HUES64 (cell line): ENCODE data around the gene ZNF619.

Experiments used
- H3K27ac ChIP-seq: 2 replicates; pipeline ENCODE4 v1.7.0; 2013; ENCODE audit warnings: low read depth, low read length, inconsistent platforms
- H3K27me3 ChIP-seq: 2 replicates; pipeline ENCODE4 v1.6.1; 2013; ENCODE audit warnings: mild to moderate bottlenecking, low read length; ENCODE audit not compliant: insufficient read depth
- H3K36me3 ChIP-seq: 2 replicates; pipeline ENCODE4 v1.6.1; 2013; ENCODE audit warnings: mild to moderate bottlenecking, low read length; ENCODE audit not compliant: insufficient read depth
- H3K4me1 ChIP-seq: 2 replicates; pipeline ENCODE4 v1.6.1; 2013; ENCODE audit warnings: mild to moderate bottlenecking, low read length, moderate library complexity; ENCODE audit not compliant: insufficient read depth
- H3K4me3 ChIP-seq: 2 replicates; pipeline ENCODE4 v1.5.1; 2013; ENCODE audit warnings: mild to moderate bottlenecking, low read length, moderate library complexity
- H3K9ac ChIP-seq: 2 replicates; pipeline ENCODE4 v1.6.1; 2013; ENCODE audit warnings: mild to moderate bottlenecking, low read depth, low read length
- H3K9me3 ChIP-seq: 2 replicates; pipeline ENCODE4 v1.6.1; 2013; ENCODE audit warnings: low read depth, low read length; ENCODE audit not compliant: insufficient read depth
- WGBS: fragments of 150-250, 120-280 bp; methylation state at CpG from one replicate; pipeline ENCODE4 v1.1.7; 2013; ENCODE audit warnings: missing lambda C conversion rate; 5-methylcytosine and 5-hydroxymethylcytosine counted together

Gene ZNF619

DNA sequence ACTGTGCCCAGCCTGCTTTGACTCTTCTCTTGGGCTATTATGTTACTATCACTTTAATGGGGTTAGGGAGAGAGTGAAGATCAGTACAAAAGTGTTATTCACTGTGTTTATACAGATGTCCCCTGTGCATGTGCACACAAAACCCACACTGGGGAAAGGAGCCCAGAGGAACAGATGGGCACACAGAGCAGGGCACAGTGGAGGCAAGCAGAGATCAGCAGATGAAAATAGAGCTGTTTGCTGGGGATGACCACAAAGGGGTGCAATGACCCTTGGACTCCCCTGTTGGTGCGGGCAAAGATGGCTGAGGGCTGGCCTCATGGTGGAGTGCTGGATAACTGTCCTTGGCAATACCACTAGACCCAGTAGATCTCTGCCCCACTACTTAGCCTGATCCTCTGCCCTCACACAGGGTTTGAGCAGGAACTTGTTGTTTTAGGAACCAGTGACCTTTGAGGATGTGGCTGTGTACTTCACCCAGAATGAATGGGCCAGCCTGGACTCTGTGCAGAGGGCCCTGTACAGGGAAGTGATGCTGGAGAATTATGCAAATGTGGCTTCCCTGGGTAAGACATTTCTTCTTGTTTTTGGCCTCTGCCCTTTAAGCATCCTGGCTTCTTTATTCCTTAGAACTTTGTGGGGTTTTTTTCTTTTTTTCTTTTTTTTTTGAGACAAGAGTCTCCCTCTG lies 34.3 kb downstream of the ZNF619 start:
- Histone ChIP-seq H3K9ac (no peak overlapping the region), H3K27me3 (no peaks in the 10 kb centered on the region)

DNA sequence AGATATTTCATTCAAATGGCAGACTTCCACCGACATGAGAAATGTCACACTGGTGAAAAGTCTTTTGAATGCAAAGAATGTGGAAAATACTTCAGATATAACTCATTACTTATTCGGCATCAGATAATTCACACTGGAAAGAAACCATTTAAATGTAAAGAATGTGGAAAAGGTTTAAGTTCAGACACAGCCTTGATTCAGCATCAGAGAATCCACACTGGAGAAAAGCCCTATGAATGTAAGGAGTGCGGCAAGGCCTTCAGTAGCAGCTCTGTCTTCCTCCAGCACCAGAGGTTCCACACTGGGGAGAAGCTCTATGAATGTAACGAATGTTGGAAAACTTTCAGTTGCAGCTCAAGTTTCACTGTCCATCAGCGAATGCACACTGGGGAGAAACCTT lies 39.3 kb downstream of the ZNF619 start:
- WGBS, result 97% methylated on average over 3 of the region's 5 CpGs
- Histone ChIP-seq H3K9me3 (no peaks in the 10 kb centered on the region), H3K27me3 (no peaks in the 10 kb centered on the region), H3K4me3 (no peak overlapping the region), H3K36me3 (peaks cover 56% of the 10 kb centered on the region), H3K27ac (no peak overlapping the region), H3K4me1 (no peaks in the 10 kb centered on the region), H3K9ac (no peak overlapping the region)

More for the DNA sequence above, 34.3 kb downstream of the ZNF619 start:
- 97% methylated on average over 1 of the region's 1 CpG for WGBS
- Histone ChIP-seq H3K36me3 (peaks cover 70% of the 10 kb centered on the region), H3K9me3 (no peaks in the 10 kb centered on the region), H3K4me3 (no peak overlapping the region), H3K27ac (no peak overlapping the region), H3K4me1 (0 out of 2 replicates have a peak, but pooled peaks cover 5% of the 10 kb centered on the region)

DNA sequence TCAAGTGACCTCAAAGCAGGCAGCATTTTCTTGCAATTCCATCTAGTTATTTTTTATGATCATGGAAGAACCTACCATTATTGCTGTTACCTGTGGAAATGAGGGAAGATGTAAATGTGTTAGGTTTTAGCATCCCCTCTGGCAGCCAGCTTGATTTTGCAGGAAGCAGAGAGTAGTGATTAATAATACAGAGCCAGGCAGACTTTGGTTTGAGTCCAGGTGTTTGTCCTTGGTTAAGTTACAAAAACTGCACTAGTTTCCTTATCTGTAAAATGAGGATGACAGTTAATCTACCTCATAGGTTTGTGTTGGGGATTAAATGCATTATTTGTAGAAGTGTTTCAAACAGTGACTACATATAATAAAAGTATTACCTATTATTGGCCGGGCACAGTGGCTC lies 41.1 kb downstream of the ZNF619 start:
- Histone ChIP-seq H3K27me3 (no peaks in the 10 kb centered on the region), H3K9ac (no peak overlapping the region), H3K9me3 (no peaks in the 10 kb centered on the region), H3K27ac (no peak overlapping the region), H3K4me3 (no peak overlapping the region), H3K36me3 (peaks cover 40% of the 10 kb centered on the region), H3K4me1 (no peaks in the 10 kb centered on the region)
- WGBS, result 100% methylated on average over 1 of the region's 1 CpG

DNA sequence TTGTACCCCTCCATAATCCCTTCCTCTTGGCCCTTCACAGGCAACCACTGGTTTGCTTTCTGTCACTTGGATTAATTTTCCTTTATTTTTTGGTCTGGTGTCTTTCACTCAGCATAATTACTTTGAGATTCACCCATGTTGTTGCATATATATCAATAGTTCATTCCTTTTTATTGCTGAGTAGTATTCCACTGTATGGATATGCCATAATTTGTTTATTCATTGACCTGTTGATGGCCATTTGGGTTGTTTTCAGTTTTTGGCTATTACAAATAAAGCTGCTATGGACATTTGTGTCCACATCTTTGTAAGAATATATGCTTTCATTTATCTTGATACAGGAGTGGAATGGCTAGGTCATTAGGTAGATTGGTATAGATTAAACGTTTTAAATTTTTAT lies 41.9 kb downstream of the ZNF619 start:
- no peaks in the 10 kb centered on the region for H3K27me3 ChIP-seq
- peaks cover 1% of the 10 kb centered on the region for H3K4me1 ChIP-seq
- no peak overlapping the region for H3K9ac ChIP-seq
- H3K4me3 ChIP-seq, result no peak overlapping the region
- WGBS, result 91% methylated on average over 1 of the region's 1 CpG
- H3K9me3 ChIP-seq, result no peaks in the 10 kb centered on the region
- peaks cover 39% of the 10 kb centered on the region for H3K36me3 ChIP-seq
- H3K27ac ChIP-seq, result no peak overlapping the region

DNA sequence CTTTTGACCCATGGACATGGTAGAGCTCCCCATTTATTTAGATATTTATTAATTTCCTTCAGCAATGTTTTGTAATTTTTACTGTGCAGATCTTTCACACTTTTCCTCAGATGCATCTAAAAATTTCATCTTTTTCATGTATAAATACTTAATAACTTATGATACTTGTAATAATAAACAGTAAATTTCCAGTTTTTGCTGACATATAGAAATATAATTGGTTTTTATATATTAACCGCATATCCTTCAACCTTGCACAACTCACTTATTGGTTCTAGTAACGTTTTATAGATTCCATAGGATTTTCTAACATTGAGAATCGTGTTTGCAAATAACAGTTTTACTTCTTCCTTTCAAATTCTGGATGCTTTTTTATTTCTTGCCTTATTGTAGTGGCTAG lies 44.3 kb downstream of the ZNF619 start:
- H3K9me3 ChIP-seq, result no peaks in the 10 kb centered on the region
- H3K27me3 ChIP-seq, result no peaks in the 10 kb centered on the region
- no peak overlapping the region for H3K27ac ChIP-seq
- H3K9ac ChIP-seq, result no peak overlapping the region
- H3K4me3 ChIP-seq, result no peak overlapping the region
- peaks cover 11% of the 10 kb centered on the region for H3K4me1 ChIP-seq
- WGBS, result 98% methylated on average over 3 of the region's 3 CpGs
- H3K36me3 ChIP-seq, result peaks cover 16% of the 10 kb centered on the region

DNA sequence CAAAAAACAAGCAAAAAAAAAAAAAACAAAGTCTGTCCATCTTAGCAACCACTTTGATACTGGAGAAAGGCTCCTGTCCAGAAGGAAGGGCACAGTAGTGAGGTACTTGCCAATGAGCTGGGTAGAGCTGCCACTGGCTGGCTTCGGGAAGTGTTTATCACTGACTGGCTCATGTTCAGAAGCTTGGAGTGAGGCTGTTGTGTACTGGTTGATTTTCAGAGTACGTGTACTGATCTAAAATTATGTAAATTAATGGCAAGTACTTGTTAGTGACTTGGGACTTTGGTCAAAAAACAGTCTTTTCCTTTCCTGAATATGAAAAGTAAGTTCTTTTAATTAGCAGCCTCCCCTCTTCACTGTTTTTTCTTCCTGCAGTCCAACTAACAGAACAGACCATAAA lies 46.9 kb downstream of the ZNF619 start:
- Histone ChIP-seq H3K27ac (peak overlapping the region; percentile 77; the same call in 1 of the 2 replicates), H3K9ac (peak overlapping the region; percentile 86), H3K4me3 (peak overlapping the region; percentile 70), H3K27me3 (no peaks in the 10 kb centered on the region), H3K36me3 (peaks cover 22% of the 10 kb centered on the region), H3K9me3 (no peaks in the 10 kb centered on the region), H3K4me1 (peaks cover 11% of the 10 kb centered on the region)
- 92% methylated on average over 2 of the region's 2 CpGs for WGBS

DNA sequence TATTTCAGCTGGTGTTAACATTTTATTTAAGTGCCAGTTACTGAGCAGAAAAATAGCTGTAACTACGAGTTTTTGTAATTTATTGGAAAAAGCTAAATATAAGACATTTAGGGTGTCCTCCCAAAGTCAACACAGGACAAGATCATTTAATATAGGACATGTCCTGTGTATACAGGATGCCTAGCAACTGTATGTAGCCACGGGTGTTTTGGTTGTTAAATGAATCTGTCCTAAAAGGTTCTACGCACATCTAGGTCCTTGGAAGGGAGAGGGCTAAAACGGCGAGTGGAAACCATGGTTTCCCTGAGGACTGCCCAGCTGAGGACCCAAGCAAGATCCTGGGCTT lies 47.3 kb downstream of the ZNF619 start:
- Histone ChIP-seq H3K27ac (peak overlapping the region; percentile 77), H3K36me3 (peaks cover 26% of the 10 kb centered on the region), H3K27me3 (no peaks in the 10 kb centered on the region), H3K4me3 (peak overlapping the region; percentile 70), H3K9ac (peak overlapping the region; percentile 86), H3K4me1 (peaks cover 11% of the 10 kb centered on the region), H3K9me3 (no peaks in the 10 kb centered on the region)
- 44% methylated on average over 5 of the region's 5 CpGs for WGBS

DNA sequence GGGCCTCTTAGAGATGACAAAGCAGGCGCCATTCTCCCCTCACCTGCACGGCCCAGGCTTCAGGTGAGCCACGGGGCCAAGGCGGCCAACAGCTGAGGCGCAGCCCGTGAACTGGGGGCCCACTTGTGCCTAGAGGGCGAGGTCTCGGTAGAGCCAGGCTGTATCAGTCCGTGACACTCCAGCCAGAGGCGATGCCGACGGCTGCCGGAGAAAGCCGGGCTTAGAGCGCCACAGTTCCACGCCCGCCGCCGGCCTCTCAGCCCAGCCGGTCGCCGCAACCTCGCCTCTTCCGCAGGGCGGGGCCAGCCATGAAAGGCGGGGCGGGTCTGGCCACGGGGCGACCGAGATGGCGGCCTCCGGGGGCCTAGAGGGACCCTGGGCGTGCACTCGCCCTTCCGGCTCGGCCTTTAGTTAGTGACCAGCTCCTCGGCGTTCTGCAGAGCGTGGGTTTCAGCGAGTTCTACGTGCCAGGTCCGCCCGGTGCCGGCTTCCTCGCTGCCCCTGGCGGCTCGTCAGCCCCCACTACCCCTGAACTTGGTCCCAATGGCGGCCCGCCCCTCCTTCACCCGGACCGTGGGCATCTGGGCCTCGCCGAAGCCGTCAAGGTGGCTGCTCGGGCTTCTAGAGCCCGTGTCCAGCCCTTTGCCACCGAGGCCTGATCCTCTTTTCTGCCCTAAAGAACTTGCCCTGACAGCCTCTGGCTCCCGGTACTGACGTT lies 47.8 kb downstream of the ZNF619 start, which contains the start of gene ZNF621:
Gene ZNF621 (plus strand): TSS at position 393 of the 718 bp plus-strand sequence. CDS start 881 bp downstream, outside the sequence.
- Histone ChIP-seq H3K4me1 (peaks cover 11% of the 10 kb centered on the region), H3K27ac (peak within 1 kb of the TSS; percentile 77), H3K27me3 (no peaks in the 10 kb centered on the region), H3K4me3 (peak within 1 kb of the TSS; percentile 70), H3K9me3 (no peaks in the 10 kb centered on the region), H3K9ac (peak within 1 kb of the TSS; percentile 86), H3K36me3 (peaks cover 30% of the 10 kb centered on the region)
- 1% methylated on average over 59 of the region's 59 CpGs for WGBS

DNA sequence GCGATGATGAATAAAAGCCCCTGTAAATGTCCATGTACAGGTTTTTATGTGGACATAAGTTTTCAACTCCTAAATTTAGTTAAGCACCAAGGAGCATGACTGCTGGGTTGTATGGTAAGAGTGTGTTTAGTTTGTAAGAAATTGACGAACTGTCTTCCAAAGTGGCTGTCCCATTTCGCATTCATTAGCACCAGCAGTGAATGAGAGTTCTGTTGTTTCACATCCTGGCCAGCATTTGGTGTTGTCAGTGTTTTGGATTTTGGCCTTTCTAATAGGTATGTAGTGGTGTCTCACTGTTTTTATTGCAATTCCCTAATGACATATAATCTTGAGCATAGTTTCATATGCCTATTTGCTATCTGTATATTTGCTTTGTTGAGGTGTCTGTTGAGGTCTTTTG lies 51.5 kb downstream of the ZNF619 start:
- Histone ChIP-seq H3K9me3 (0 out of 2 replicates have a peak, but pooled peaks cover 9% of the 10 kb centered on the region), H3K36me3 (peaks cover 67% of the 10 kb centered on the region), H3K4me3 (no peak overlapping the region), H3K27me3 (no peaks in the 10 kb centered on the region), H3K9ac (no peak overlapping the region), H3K4me1 (peaks cover 11% of the 10 kb centered on the region), H3K27ac (no peak overlapping the region)
- 98% methylated on average over 3 of the region's 3 CpGs for WGBS

DNA sequence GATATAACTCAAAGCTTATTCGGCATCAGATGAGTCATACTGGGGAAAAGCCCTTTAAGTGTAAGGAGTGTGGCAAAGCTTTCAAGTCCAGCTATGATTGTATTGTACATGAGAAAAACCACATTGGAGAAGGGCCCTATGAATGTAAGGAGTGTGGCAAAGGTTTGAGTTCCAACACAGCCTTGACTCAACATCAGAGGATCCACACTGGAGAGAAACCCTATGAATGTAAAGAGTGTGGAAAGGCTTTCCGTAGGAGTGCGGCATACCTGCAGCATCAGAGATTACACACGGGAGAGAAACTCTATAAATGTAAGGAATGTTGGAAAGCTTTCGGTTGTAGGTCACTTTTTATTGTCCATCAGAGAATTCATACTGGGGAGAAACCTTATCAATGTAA lies 55.3 kb downstream of the ZNF619 start:
- Histone ChIP-seq H3K9me3 (peaks cover 9% of the 10 kb centered on the region; the same call in 1 of the 2 replicates), H3K27me3 (no peaks in the 10 kb centered on the region), H3K9ac (no peak overlapping the region), H3K27ac (no peak overlapping the region), H3K36me3 (peaks cover 96% of the 10 kb centered on the region), H3K4me3 (no peak overlapping the region), H3K4me1 (no peaks in the 10 kb centered on the region)
- 97% methylated on average over 5 of the region's 5 CpGs for WGBS

DNA sequence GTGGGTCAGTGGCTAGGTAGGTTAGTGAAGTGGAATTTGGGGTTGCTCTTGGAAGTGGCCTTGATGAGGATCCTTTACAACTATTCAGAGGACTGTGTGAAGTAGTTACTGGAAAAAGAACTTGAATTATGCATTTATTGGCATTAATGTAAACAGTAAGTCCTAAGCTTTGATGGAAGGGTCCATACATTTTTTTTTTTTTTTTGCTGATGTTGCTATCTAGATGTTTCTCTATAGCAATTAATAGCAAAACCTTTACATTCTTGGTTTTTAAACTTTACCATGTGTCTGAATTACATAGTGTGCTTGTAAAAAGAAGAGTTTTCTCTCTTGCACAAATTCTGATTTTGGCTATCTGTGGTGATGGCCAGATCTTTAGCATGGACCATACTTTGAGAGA lies 57.4 kb downstream of the ZNF619 start:
- Histone ChIP-seq H3K9me3 (peaks cover 11% of the 10 kb centered on the region; the same call in 1 of the 2 replicates), H3K27ac (no peak overlapping the region), H3K36me3 (peaks cover 92% of the 10 kb centered on the region), H3K9ac (no peak overlapping the region), H3K4me3 (no peak overlapping the region), H3K27me3 (no peaks in the 10 kb centered on the region), H3K4me1 (no peaks in the 10 kb centered on the region)
